Posterior vena cava (tissue), 2 donors: ENCODE measurements around the gene ZMYND19. TPM values are rescaled to one million over a fixed set of nuclear protein-coding genes. Genes with fewer than 3 reads are reported as not detected.
A peak's percentile ranks its signal among the peaks of the same experiment; 100 is the strongest.
"Not testable (repeated sequence)": the region's sequence is repeated elsewhere in the genome, so short reads cannot be mapped to it uniquely, and the experiment has no call there.

Experiments used
- DNase-seq: peaks from one replicate; pipeline ENCODE4 v3.0.0-alpha.2; 2020; ENCODE audit warnings: low spot score
- intact Hi-C, 2 donors: fragments of 100-400 bp; cut with DNase I; formaldehyde crosslinking; loops; one replicate each; pipeline versions ENCODE4 v1.14.1 to v1.14.2; 2022 to 2023
- total RNA-seq, 2 donors: library from RNA; stranded (reverse); fragmentation: NEBNext Ultra II Directional; extraction: Animal tissue kit (Norgen Biotek cat#: 25700); gene quantifications; one replicate each; pipeline ENCODE4 v1.2.1, GENCODE V29; 2021
- donor health status: DM: yes; HTN: yes; CAD: no.
- donor health status: DM: yes; HTN: yes; CAD: no.

Gene ZMYND19
- total RNA-seq, 2 donors from 2014 or later, result 9.1 to 11.0 TPM

DNA sequence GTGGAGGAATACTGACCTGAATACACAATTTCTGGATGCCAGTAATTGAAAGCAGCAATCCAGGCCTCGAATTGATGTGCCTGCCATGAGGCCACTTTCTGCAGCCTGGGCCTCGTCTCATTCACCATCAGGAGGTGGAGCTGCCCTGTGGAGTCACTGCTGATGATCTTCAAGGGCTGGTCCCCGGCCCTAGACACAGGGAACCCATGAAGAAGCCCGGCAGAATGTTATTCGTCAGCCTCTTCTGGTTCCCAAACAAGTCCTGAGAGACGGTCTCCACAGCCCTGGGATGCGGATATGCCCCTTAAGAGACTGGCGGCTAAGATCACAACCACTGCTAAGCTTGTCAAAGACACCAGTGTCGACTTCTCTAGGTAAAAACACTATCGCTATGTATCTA, 16.1 kb downstream of the ZMYND19 start:
- intact Hi-C loops, result no loop called here
- no peak for DNase-seq

DNA sequence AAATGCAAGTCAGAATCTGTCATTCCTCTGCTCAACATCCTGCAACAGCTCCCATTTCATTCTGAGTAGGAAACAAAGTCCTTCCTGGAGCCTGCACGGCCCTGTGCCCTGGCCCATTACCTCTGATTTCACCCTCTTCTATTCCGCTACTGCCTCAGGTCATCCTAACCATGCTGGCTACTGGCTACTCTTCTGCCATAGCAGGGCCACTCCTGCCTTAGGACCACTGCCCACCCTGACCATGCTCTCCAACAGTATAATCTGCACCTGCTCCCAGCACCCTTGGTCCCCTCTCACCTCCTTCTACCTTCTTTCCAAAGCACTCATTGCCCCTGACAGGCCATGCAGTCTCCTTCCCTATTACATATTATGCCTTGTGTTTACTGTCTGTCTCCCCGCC, 19.7 kb downstream of the ZMYND19 start:
- intact Hi-C loops, result no loop called here
- DNase-seq, result no peak

DNA sequence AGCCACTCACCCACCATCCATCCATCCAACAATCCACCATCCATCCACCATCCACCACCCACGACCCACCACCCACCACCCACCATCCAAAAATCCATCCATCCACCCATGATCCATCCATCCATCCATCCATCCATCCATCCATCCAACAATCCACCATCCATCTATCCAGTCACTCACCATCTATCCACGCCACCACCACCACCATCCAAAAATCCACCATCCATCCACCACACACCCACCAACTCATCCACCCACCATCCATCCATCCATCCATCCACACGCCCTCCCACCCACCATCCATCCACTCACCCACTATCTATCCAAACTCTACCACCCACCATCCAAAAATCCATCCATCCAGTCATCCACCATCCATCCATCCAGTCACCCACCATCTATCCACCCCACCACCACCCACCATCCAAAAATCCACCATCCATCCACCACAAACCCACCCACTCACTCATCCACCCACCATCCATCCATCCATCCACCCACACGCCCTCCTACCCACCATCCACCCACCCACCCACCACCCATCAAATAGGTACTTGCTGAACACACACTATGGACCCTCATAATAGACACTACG, 20.6 kb downstream of the ZMYND19 start:
- intact Hi-C loops, result no loop called here
- no peak for DNase-seq

DNA sequence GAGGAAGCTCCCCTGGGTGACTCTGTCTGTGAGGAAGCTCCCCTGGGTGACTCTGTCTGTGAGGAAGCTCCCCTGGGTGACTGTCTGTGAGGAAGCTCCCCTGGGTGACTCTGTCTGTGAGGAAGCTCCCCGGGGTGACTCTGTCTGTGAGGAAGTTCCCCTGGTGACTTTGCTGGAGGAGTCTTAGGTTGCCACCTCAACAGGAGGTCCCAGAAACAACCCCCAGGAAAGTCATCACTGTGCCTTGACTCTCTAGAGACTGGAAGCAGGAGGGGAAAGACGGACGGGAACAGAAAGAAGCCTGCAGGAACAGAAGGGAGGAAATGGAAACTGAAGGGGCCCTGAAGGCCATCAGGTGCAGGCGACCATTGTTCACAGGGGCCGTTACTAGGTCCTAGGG, 21.9 kb downstream of the ZMYND19 start:
- intact Hi-C loops, DNase-seq: not testable (repeated sequence)

DNA sequence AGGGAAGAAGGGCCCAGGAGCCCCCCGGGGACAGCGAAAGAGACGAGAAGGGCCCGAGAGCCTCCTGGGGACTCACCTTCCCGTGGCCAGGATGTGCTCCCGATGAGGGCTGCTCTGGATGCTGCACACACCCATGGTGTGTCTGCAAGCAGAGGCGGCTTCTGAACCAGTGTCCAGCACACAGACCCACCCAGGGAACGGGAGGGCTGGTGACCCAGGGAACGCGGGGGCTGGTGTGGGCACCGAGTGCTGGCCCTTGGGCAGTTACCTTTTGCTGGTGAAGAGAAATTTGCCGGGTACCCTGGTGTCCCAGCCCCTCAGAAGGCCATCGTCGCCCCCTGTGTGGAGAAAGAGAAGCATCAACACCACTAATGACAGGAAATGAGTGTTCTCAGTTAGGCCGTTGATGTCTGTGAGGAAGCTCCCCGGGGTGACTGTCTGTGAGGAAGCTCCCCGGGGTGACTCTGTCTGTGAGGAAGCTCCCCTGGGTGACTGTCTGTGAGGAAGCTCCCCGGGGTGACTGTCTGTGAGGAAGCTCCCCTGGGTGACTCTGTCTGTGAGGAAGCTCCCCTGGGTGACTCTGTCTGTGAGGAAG, 25.4 kb downstream of the ZMYND19 start:
- intact Hi-C loops, result no loop called here
- DNase-seq, result no peak

DNA sequence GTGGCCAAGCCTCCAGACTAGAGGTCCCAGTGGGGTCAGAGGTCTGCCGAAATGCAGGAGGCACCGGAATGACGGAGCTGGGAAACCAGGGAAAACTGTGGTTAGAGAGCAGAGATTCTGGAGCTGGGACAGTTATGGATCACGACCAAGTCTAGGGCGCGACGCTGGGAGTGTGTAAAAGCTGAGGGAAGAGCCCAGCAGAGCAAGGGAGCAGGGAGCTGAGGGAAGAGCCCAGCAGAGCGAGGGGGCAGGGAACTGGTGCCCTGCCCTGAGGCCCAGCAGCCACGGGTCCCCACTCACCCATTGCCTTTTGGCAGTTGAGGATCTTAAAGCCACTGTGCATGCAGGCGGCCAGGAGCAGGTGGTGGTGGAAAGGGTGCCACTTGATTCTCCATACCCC, 26.2 kb downstream of the ZMYND19 start:
- DNase-seq, result no peak
- intact Hi-C loops, result no loop called here

DNA sequence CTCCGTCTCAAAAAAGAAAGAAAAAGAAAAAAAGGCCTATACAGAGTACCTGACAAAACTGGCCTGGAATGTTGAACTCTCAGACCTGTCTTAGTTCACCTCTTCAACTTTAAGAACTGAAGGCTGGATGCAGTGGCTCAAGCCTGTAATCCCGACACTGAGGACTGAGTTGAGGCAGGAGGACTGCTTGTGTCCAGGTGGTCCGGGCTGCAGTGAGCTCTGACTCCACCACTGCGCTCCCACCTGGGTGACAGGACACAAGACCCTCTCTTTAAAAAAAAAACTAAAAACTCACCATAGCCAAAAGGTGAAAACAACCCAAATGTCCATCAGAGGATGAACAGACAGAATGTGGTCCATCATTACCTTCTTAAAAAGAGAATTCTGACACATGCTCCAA, 32.2 kb downstream of the ZMYND19 start:
- intact Hi-C loops, result no loop called here
- DNase-seq, result no peak

DNA sequence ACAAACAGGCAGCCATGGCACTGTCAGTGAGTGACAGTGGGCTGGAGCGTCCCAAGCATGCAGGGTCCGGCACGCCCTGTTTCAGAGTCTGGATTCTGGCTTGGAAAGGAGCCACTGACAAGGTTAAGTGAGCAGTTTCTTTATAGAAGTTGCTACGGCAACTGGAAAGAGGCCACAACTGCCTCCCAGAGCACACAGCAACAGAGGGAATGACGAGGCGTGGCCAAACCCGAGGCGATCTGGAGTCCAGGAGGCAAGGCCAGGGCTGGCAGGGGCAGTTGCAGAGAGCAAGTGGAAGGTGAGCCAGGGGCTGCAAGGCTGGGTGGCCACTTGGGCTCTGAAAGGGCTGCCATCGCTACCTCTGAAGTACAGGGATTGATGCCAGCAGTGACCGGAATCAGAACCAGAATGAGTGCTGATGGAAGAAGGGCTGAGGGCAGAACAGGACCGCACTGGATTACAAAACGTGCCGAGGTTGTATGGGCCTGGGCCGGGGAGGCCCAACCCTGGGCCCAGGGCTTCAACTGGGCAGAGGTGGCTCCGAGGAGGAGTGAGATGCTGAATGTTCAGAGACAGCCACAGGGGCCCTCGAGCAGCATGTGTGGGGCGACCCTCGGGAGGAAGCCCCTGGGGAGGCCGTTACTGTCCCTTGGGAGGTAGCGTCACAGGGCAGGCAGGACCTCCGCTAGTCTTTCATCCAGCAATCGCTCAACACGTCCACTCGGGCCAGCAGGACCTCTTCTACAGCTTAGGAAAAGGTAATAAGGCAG, 34.1 kb downstream of the ZMYND19 start:
- no peak for DNase-seq
- intact Hi-C loops, result no loop called here

DNA sequence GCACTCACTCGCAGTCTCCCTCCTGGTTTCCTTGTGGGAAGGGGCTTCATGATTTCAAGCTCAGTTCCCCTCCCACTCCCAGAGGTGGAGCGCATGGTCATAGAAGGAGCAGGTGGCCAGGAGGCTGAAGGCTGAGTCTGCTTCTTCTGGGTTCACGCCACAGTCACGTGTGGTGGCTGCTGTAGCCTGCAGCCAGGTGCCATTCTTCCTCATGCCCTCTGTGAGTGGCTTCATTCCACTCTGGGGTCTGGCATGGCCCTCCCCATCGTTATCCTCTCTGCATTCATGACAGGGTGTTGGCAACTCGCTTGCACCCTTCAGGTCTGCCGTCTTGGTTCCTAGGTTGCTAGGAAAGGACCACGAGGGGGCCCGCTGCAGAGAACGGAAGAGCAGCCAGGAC, 35.1 kb downstream of the ZMYND19 start:
- intact Hi-C loops, result no loop called here
- no peak for DNase-seq

DNA sequence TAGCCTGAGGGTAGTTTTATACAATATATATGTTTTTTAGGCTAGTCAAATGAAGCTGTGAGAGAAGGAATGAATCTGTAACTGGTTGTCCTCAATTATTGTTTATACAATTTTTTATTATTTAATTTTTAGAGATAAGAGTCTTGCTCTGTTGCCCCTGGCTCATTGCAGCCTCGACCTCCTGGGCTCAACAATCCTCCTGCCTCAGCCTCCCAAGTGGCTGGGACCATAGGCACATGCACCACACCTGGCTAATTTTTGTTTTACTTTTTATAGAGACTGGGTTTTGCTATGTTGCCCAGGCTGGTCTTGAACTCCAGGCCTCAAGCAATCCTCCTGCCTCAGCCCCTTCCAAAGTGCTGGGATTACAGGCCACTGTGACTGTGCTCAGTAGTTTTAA, 36.0 kb downstream of the ZMYND19 start:
- DNase-seq, result no peak
- intact Hi-C loops, result no loop called here

DNA sequence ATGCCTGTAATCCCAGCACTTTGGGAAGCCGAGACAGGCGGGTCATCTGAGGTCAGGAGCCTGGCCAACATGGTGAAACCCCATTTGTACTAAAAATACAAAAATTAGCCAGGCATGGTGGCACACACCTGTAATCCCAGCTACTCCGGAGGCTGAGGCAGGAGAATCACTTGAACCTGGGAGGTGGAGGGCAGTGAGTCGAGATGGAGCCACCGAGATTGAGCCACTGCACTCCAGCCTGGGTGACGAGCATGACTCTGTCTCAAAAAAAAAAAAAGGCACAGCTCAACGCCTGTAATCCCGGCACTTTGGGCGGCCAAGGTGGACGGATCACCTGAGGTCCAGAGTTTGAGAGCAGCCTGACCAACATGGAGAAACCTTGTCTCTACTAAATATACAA, 36.7 kb downstream of the ZMYND19 start:
- DNase-seq, intact Hi-C loops: not testable (repeated sequence)

DNA sequence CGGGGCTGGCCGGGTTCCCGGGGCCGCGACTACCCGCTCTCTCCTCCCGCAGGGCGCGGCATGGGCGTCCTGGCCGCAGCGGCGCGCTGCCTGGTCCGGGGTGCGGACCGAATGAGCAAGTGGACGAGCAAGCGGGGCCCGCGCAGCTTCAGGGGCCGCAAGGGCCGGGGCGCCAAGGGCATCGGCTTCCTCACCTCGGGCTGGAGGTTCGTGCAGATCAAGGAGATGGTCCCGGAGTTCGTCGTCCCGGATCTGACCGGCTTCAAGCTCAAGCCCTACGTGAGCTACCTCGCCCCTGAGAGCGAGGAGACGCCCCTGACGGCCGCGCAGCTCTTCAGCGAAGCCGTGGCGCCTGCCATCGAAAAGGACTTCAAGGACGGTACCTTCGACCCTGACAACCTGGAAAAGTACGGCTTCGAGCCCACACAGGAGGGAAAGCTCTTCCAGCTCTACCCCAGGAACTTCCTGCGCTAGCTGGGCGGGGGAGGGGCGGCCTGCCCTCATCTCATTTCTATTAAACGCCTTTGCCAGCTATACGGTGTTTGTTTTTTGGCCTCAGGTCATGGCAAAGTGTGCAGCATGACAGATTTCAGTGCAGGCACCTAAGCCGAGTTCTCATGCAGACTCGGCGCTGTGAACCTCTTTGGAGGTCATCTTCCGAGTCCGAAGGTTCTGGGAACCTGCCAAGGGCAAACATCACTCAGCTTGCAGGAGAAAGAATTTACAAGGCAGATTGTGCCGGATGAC, 38.1 kb downstream of the ZMYND19 start:
- intact Hi-C loops, result no loop called here
- DNase-seq, result no peak

DNA sequence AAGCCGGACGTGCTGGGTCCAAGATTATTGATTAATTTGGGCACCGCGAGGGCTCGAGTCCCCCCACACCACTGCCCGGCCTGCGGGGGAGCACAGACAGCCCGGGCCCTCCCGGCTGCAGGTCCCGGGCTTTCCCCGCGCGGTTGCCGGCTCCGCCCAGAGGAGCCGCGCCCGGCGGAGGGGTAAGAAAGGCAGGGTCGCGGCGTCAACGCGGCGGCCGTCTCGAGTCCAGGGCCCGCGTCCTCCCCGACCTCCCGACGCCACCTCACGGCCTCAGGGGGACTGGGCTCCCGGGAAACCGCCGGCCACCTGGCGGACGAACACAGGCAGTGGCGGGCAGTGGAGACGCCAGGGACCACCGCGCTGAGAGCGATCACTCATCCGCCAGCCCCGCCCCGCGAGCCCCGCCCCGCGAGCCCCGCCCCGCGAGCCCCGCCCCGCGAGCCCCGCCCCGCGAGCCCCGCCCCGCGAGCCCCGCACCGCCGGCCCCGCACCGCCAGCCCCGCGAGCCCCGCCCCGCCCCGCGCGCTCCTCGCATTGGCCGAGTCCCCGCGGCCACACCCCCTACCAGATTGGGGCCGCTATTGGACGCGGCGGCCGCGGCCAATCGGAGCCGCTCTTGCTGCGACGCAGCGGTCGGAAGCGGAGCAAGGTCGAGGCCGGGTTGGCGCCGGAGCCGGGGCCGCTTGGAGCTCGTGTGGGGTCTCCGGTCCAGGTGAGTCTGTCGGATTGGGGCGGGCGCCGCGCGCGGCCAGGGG, 38.9 kb downstream of the ZMYND19 start, which contains the start of gene MRPL41:
Gene MRPL41 (plus strand): TSS at position 616 of the 758 bp plus-strand sequence. CDS start 203 bp downstream, outside the sequence.
- intact Hi-C loops, result no loop called here
- DNase-seq, result peak; percentile 96

DNA sequence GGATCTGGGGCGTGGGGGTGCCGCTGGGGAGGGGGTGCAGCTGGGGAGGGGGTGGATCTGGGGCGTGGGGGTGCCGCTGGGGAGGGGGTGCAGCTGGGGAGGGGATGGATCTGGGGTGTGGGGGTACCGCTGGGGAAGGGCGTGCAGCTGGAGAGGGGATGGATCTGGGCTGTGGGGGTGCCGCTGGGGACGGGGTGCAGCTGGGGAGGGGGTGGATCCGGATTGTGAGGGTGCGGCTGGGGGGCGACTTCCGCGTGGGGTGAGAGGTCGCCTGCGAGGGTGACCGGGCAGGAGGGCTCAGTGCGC, 39.4 kb downstream of the ZMYND19 start:
- DNase-seq, intact Hi-C loops: not testable (repeated sequence)

DNA sequence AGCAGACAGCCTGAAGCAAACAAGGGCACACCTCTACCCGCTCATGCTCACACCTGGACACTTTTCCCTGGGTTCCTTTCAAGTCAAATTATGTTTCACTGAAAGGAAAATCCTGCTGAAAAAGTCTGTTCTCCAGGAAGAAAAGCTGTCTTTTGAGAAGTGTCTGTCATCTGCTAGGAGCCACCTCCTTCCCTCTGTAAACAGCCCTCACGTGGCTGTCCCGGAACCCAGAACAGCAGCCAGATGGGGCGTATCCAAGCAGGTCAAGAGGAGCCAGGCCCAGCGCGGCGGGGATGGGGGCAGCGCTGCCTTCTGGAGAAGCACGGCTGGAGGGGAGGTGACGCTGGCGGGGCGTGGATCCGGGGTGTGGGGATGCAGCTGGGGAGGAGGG, 40.1 kb downstream of the ZMYND19 start, which contains the start of gene PNPLA7:
Gene PNPLA7 (minus strand): TSS at position 172 of the 391 bp plus-strand sequence. CDS start 205 bp downstream, outside the sequence.
- intact Hi-C loops, result no loop called here

DNA sequence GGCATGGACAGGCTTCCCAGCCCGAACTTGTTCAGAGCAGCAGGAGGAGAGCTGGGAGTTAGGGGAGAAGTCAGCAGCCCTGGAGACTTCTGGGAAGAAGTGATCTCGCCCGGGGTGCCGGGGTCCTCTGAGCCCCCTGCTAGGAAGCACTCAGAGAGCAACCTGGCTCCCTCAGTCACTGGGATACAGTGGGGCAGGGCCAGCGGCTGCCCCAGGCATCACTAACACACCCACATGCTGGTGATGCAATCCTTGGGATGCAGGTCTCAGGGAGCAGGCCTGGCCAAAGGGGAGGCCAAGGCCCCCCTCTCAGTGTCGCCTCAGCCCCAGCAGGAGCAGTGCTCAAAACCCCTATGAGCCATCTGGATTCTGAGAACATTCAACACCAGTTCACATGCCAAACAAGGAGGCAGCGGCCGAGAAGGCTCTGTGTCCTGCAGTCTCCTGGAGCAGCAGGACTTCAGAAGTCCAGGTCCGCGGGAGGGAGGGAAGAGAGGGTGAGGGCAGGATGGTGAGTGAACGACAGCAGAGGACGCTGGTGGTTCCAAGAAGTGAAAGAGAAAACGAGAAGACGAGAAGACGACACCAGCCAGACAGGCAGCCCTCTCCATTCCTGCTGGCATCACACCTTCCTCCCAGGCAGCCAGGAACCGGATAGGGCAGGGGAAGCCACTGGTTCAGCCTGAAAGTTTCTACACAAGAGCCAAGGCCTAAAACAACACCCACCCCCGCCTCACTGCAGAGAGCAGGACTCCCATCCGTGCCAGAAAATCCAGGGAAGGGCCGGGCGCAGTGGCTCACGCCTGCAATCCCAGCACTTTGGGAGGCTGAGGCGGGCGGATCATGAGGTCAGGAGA, 42.4 kb downstream of the ZMYND19 start:
- intact Hi-C loops, result no loop called here
- no peak for DNase-seq

More for the DNA sequence above, 40.1 kb downstream of the ZMYND19 start, which contains the start of gene PNPLA7:
- DNase-seq, result peak; percentile 95

DNA sequence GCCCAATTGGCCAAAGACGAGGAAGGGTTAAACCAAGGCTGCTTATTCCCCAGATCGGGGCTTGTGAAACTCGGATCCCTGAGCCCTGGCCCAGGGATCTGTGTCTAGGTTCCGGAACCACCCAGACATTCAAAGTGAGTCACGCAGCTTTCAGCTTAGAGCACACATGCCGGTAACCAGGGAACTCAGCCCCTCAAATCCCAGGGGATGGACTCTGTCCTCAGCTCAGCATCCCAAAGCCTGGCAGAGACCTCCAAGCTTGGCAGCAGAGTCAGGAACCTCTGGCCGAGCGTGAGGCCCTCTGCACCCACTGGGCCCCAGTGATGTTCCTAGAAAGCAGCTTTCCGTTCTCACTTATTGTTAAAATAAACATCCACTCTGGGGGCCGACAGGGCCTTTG, 45.2 kb downstream of the ZMYND19 start:
- DNase-seq, result peak; percentile 86
- intact Hi-C loops, result no loop called here

DNA sequence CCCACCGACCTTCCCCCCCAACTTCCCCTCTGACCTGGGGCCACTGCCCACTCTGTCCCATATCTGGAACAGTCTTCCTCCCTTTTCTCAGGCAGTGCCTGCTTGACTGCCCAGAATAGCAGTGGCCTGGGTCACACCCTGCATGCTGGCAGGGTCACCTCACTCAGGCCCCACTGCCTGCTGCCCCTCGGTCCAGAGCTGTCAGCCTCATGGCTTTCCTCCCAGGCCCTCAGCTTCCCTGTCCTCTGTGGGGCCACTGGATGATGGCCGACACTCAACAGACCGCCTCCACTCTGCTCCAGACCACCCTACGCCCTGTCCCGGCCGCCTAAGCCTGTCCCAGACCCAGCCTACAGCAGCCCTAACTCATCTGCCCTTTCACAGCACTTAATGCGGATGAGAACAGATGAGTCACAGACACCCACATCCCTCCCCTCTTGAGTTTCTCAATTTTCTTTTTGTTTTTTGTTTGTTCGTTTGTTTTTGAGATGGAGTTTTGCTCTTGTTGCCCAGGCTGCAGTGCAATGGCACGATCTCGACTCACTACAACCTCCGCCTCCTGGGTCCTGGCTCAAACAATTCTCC, 46.0 kb downstream of the ZMYND19 start:
- intact Hi-C loops, result no loop called here

More for the DNA sequence above, 46.0 kb downstream of the ZMYND19 start:
- no peak for DNase-seq
